GM21528 (cell line): ENCODE results near the gene BLVRB.
"Not testable (repeated sequence)": the region's sequence is repeated elsewhere in the genome, so short reads cannot be mapped to it uniquely, and the experiment has no call there.

ENCODE experiments used
- ATAC-seq: cut with Tn5 transposase; IDR thresholded peaks from one replicate; pipeline ENCODE4 v1.9.1; 2021; ENCODE audit warnings: mild to moderate bottlenecking, moderate library complexity; ENCODE audit not compliant: unreplicated experiment, low FRiP score

Gene BLVRB

DNA sequence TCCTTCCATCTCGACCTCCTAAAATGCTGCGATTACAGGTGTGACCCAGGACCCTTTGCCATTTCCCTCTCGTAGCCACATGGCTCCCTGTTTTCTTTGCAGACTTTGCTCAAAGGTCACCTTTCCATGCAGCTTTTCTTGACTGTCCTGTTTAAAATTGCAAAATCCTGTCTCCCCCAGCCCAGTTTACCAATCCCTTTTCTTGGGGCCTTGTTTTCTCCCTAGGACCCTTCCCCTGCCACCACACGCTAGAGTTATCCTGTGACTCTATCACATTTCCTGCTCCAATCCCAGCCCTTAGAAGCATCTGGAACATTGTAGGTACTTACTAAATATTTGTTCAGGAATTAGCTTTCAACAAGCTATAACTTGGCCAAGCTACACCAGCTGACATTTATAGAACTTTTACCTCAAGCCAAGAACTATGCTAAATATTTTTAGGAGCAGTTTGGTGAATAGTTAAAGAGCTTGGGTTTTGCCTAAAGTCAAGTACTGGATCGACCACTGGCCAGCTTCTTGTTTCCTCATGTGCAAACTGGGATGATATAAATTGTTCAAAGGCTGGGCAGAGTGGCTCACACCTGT, 12.3 kb downstream of the BLVRB start:
- no peak for ATAC-seq

GRCh38 chr19:40452016-40452415, 13.5 kb downstream of the BLVRB start:
- ATAC-seq: no peak

GRCh38 chr19:40450664-40451063, 14.9 kb downstream of the BLVRB start:
- ATAC-seq: no peak

DNA sequence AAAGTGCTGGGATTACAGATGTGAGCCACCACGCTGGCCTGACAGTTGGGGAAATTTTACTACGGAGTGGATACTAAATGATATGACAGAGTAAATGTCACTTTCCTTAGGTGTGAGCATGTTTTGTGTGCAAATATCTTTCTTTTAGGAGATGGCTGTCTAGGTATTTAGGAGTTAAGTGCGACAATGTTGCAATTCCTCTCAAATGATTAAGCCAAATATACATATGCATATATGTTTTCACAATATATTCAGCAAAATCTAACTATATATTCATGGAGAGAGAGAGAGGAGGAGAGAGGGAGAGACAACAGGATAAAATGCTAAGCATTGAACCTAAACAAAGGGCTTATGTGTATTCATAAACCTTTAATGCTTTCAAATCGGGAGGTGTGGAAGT, 16.0 kb downstream of the BLVRB start:
- no peak for ATAC-seq

GRCh38 chr19:40446263-40446784, 19.2 kb downstream of the BLVRB start:
- no peak for ATAC-seq

GRCh38 chr19:40445780-40446262, 19.7 kb downstream of the BLVRB start:
- ATAC-seq: no peak

DNA sequence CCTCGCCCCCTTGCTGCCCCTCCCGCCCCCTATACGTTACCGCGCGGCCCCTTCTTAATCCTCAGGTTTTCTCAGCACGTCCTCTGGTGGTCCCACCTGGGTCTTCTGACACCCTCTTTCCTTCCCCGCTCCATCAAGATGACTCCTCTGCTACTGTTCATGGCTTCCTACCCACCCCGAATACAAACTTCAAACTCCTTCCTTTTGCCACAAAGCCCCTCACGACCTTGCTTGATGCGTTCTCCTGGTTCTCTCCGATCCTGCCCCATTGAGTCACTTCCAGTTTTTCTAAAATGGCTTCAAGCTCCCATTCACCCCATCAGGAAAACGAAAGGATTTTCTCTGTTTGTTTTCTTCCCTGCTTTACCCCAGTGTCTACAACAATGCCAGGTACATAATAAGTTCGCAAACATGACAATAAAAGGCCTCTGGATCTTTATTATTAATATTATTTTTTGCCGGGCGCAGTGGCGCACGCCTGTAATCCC, 20.7 kb downstream of the BLVRB start:
- ATAC-seq: no peak

DNA sequence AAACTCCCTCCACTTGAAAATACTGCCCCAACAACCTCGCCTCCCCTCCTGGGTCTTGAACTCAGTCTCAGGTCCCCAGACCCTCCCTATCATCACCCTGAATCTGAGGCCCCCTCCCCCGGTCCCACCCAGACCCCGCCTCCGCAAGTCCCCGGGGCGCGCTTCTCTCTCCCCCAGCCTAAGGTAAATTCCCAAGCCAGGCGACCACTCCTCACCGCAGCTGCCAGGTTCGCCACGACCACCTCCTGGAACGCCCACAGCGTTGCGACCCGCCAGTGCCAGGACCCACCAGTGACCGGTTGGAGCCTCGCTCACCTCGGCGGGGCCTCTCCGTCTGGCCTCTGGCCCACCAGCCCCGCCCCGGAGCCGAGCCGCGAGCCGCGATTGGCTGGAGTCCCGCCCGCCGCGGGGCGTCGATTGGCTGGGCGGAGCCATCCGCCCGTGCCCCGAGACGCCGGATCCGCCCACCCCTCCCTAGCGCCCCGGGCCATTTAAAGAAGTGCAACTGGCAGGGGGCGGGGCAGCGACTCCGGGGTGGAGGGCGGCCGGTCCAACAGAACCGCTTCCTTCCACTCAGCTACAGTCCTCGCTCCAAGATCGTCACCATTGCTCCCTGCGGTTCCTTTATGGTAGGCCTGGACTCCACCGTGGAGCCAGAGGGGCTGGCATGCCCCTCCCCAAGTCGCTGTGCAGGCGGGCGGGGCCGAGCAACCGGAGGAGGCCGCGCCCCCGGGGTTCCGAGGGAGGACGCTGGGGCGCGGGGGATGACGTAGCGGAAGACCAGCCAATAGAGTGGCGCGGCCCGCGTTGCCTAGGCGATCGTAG, 21.3 kb downstream of the BLVRB start, which contains the start of gene SERTAD3:
Gene SERTAD3 (minus strand): TSS at position 336 of the 825 bp plus-strand sequence. CDS start 2,255 bp downstream, outside the sequence.
- peak; percentile 63 for ATAC-seq

DNA sequence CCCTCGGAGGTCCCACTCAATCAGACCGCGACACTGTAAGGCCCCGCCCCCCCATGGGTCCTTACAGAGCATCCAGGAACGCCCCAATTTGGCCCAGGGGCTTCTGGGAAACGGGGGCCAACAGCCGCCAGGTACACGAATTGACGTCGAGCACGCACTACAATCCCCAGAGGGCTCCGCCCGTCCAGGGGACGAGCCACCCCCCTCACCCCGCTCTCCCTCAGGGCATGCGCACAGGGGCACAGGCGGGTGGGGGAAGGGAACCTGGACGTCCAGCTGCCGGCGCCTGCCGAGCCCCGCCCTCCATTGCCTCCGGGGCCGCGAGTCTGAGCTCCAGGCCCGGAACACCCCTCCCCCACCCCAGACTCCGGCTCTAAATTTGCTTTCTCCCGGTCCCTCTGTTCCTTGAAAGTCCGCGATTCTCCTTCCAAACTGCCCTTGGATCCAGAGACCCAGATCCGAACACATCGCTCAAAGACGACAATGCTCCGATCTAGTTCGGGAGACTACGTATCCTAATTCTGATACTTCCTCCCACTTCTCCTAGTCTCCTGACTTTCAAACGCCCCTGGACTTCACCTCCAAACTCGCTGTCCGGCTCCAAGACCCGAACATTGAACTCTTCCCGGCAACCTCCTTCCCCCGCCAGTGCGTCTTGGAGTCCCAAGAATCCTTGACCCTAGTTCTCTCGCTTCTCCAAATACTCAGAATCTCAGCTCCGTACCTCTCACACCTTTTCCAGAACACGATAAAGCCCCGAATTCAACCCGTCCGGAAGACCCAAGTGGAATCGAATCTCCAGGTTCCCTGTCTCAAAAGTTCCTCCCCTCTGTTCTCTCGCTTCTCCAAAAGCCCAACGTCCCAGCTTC, 22.2 kb downstream of the BLVRB start:
- peak; percentile 73 for ATAC-seq

DNA sequence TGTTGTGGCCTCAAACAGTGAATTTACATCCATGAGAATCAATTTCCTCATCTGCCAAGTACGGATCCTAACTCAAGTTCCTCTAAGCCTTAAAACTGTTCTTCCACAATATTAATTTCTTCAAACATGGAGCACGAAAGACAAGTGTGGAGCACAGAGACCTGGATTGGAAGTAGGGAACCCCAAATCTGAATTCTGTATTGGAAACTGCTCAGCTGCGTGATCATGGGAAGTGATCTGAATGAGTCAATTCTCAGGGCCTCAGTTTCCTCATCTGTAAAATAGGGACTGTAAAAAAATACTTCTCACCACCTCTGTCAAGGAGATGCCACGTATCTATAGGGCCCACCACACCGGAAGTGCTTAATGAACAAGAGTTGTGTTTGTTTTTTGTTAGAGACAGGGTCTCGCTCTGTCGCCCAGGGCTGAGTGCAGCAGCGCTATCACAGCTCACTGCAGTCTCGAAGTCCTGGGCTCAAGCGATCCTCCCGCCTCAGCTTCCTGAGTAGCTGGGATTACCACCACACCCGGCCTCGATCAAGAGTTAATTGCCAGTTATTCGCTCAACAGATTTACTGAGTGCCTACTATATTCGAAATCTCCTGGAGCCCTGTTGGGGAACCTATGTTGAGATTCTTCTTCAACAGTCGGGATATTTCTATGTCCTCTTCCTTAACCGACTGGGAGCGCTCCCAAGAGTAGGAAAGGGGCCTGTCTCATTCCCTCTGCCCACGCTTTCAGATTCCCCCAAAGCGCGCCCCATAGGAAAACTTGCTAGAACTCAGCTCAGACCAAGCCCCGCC, 23.0 kb downstream of the BLVRB start:
- peak; percentile 0 for ATAC-seq

- ATAC-seq: no peak
Measured at GRCh38 chr19:40441719-40442253, 23.8 kb downstream of the BLVRB start.

DNA sequence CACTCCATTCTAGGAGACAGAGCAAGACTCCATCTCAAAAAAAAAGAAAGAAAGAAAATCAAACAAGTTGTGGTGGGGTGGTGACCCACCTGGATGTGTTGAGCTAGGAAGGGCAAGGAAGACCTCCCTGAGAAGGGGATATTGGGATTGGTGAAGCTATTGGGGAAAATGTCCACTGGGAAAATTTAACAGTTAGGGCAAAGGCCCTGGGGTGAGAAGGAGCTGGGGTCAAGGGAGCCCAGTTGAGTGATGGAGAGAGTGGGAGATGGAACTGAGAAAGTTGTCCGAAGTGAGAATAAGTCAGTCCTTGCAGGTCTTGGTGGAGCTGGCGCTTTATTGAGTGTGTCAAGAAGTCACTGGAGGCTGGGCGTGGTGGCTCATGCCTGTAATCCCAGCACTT, 27.3 kb downstream of the BLVRB start:
- ATAC-seq: no peak

- ATAC-seq: no peak
Measured at GRCh38 chr19:40433391-40434216, 31.9 kb downstream of the BLVRB start.

- ATAC-seq: not testable (repeated sequence)
Measured at GRCh38 chr19:40432760-40433159, 32.8 kb downstream of the BLVRB start.

DNA sequence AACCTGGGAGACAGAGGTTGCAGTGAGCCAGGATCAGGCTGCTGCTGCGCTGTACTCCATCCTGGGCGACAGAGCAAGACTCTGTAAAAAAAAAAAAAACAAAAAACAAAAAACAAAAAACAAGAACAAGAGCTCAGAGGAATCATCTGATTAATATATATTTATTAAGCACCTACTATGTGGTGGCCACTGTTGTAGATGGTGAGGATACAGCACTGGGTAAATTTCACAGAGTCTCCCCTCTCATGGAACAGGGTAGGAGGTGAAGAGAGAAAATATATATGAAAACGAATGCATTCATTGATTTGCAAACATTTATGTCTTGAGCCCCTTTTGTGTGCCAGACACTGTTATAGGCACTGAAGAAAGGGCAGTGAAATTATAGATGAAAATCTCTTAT, 33.8 kb downstream of the BLVRB start:
- ATAC-seq: no peak

DNA sequence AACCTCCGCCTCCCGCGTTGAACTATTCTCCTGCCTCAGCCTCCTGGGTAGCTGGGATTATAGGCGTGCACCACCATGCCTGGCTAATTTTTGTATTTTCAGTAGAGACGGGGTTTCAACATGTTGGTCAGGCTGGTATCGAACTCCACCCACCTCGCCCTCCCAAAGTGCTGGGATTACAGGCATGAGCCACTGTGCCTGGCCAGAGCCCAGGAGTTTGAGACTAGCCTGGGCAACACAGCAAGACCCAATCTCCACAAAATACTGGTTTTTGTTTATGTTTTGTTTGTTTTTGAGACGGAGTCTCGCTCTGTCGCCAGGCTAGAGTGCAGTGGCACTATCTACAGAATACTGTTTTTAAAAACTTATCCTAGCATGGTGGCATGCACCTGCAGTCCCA, 35.3 kb downstream of the BLVRB start:
- ATAC-seq: not testable (repeated sequence)

GRCh38 chr19:40428197-40428596, 37.3 kb downstream of the BLVRB start:
- ATAC-seq: not testable (repeated sequence)

DNA sequence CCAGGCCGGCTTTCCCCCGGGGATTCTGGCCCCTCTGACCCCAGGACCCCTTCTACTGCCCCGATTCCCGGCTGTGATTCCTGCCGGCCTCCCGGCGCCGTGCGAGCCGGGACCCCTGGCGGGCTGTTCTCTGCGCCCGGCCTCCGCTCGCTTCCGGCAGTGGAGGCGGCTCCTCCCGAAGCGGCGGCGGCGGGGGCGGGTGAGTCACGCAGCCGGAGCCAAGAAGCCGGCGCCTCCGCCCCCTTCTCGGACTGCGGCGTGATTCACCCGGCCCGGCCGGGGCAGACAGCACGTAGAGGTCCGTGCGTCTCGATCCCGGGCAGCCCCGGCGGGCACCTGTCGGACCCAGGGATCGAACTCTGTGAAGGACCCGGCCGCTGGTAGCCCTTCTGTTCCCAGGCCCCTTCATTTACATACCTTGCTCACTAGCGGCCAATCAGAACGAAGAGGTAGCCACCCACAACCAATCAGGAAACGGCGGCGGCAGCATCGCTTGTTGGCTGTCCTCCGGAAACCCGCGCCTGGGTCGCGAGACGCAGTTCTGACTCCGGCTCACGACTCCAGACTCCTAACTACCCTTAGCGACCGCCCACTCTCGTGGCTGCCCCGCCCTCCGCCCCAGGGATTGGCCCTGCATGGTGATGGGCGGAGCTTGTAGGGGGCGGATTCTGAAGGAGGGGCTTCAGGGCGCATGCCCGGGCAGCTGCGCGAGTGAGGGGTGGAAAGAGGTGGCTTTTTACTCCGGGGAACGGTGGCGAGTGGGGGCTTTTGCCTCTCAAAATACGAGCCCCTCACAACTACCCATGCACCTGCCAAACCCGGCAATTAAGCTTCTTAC, 39.9 kb downstream of the BLVRB start, which contains the start of gene SERTAD1:
Gene SERTAD1 (minus strand): TSS at position 543 of the 838 bp plus-strand sequence. CDS start 2,446 bp downstream, outside the sequence.
- peak; percentile 79 for ATAC-seq
